Activated CD8-positive, alpha-beta memory T cell treated with anti-CD3 and anti-CD28 coated beads, Interleukin-2, amount 50 U/mL, for 1 hour (primary cell): ENCODE measurements around the gene CRABP1.

Experiments
- DNase-seq: peaks from one replicate; pipeline ENCODE4 v3.0.0-alpha.2; 2020; ENCODE audit errors: extremely low read depth

The CRABP1 gene

DNA sequence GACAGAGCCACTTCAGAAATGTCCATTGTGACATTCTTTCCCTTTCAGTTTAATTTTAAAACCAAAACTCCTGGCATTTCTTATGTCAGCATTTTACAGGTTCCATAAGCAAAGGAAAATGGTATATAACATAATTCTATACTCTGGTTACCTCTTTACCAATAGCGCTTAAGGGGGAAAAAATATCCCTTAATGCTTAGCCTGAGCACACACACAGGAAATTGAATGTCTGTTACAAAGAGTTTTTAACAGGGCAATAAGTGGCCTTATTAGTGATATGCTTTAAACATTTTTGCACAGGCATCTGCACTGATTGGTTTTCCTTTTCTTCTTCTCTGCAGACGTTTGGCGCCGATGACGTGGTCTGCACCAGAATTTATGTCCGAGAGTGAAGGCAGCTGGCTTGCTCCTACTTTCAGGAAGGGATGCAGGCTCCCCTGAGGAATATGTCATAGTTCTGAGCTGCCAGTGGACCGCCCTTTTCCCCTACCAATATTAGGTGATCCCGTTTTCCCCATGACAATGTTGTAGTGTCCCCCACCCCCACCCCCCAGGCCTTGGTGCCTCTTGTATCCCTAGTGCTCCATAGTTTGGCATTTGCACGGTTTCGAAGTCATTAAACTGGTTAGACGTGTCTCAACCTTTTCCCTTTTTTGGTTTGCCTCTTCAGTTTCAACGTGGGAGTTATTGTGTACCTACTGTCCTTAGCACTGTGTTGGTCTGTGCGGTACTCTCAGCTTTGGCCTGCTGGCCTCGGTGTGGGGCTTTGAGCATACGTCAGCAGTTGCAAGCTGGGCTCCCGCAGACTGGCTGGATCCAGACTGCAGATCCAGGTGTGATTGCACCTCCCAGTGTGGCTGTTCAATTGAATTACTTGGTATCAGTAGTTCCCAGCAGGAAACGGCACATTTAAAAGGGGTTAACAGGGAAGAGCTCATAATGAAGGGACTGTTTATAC is 7.7 kb downstream of the CRABP1 start:
- DNase-seq: no peak

DNA sequence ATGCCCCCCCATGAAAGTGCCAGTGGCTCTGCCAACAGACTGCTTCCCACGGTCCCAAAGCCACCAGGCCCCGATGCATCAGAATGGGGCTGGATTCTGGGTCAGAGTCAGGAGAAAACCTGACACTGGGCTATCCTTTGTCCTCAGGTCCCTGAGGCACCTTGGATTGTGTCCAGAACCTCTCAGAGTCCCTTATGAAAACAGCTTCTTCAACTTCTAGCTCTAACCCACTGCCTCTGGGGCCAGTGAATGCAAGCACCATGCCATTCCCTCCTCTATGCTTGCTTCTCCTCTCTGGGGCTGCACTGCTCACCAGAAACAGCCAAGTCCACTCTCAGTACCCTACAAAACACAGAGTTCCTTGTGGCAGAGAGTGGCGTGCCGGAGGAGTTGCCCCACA is 9.9 kb downstream of the CRABP1 start:
- no peak for DNase-seq

DNA sequence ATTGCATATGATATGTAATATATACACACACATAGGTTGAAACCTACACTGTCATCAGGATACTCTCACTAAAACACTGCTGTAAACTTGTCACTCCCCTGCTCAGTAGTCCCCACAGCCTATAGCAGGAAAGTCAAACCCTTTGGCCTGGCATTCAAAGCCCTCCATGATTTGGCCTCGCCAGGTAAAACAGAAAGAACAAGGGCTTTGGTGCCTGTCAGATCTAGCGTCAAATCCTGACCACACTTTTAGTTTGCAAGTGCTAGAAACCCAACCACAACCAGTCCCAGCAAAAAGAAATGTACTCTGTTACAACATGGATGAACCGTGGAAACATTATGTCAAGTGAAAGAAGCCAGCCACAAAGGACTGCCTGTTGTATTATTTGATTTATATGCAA is 11.4 kb downstream of the CRABP1 start:
- DNase-seq: no peak

GRCh38 chr15:78353093-78353492 is 12.9 kb downstream of the CRABP1 start:
- DNase-seq: no peak

DNA sequence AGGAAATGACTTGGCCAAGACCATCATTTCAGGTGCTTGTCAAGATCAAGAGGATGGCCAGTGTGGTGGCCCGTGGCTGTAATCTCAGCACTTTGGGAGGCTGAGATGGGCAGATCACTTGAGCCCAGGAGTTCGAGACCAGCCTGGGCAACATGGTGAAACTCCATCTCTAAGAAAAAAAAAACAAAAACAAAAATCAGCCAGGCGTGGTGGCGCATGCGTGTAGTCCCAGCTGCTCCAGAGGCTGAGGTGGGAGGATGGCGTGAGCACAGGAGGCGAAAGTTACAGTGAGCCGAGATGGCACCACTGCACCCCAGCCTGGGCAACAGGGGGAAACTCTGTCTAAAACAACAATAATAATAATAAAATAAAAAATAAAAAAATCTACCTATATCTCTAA is 15.0 kb downstream of the CRABP1 start:
- DNase-seq: no peak

GRCh38 chr15:78358102-78358870 is 18.1 kb downstream of the CRABP1 start:
- no peak for DNase-seq

DNA sequence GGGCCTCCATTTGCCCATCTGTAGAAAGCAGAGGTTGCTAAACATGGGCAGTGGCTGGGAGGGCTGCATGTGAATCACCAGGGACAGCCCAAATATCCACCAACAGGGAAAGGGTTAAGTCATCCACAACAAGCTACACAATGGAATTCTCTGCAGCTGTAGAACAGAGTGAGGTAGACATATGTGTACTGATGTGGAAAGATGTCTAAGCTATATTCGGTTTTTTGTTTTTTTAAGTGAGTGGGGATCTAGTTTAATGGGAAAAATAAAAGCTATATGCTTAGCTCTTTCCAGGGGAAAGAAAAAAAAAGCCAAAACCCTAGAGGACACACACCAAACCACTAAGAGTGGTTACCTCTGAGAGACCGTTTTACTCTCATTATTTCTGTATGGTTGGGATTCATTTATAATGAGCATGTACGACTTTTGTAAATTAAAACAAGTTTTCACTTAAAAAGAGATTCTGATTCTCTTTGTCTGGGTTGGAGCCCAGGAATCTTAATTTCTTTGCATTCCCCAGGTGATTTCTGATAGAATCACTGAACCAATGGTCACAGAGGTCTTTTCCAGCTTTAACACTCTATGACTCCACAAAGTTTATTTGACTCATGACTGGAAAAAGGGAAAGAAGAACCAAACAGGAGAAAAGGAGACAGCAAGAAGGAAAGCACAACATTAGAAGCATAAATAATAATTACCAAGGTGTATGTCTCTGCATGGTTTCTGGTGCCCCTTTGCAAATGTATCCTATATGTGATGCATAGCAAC is 19.1 kb downstream of the CRABP1 start:
- DNase-seq: no peak

DNA sequence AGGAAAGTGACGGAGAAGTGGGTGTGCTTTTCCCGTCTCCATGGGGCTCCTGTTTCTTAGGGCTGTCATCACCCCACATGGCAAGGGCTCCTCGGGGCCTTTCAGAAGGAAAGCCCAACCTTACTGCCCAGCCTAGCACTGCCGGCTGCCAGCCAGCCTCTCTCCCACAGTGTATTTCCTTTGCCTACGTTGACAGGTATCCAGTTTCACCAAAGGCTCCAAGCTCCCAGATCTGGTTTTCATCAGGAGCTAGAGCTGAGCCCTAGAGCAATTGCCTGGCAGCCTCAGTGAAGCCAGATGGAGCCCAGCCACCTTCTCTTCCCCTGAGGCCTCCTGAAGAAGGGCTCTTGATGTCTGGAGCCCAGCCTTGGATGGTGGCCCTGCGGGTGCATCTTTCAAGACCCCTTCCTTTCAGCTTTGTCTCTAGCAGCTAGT is 20.2 kb downstream of the CRABP1 start:
- DNase-seq: no peak

GRCh38 chr15:78360958-78361718 is 21.0 kb downstream of the CRABP1 start:
- no peak for DNase-seq

GRCh38 chr15:78361771-78362506 is 21.8 kb downstream of the CRABP1 start:
- DNase-seq: no peak

DNA sequence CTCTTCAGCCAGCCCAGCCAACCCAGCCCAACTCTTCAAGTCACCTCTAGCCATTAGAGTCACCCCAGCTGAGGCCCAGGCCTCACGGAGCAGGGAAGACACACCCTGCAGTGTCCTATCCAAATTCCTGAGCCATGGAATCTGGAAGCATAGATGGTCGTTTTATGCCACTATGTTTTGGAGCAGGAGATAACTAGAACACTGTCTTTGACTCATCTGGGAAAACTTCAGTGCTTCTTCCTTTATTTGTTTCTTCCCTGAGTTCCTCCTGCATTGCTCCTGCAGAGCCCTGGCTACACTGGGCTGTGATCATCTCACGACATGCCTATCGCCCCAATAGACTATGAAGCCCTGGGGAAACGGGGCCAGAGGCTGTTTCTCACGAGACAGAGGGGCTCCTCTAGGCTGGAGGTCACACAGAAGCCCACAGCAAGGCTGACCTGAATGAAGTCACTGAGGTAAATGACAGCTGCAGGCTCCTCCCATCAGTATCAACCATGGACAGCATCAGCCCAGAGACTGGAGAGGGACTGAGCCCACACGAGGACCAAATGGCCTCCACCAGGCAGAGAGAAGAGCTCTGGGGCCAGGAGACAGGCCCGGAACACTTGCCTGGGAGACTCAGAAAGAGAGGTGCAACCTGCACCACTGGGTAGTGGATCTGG is 22.7 kb downstream of the CRABP1 start:
- no peak for DNase-seq

- DNase-seq: no peak
Observed at GRCh38 chr15:78363381-78363734, 23.2 kb downstream of the CRABP1 start.

DNA sequence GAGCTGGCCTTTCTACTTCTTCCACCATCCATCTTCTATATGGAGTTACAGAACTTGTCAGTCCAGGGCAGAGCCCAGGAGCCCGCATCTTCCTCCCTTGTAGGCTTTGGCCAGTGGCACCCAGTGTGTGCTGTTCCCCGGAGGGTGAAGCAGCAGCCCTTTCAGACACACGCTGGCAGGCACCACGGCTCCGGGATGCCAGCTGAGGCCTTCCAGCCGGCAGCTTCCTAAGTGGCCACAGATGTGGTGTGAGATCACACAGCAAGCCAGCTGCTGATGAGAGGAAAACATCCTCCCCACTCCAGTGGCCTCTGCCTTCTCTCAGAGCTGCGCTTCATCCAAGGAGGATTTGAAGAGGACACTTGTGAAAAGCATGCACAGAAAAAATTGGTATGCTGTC is 24.1 kb downstream of the CRABP1 start:
- DNase-seq: no peak

- DNase-seq: no peak
Observed at GRCh38 chr15:78365917-78366316, 25.8 kb downstream of the CRABP1 start.

DNA sequence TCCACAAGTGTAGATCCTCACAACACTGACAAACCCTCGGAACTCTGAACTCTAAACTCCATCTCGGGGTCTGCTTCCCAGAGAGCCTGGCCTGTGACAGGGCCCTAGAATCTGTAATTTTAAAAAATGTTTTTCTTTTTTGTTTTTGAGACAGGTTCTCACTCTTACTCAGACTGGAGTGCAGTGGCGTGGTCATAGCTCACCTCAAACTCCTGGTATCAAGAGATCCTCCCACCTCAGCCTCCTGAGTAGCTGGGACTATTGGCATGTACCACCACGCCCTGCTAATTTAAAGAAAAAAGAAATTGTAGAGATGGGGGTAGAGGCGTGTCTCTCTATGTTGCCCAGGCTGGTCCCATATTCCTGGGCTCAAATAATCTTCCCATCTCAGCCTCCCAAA is 26.2 kb downstream of the CRABP1 start:
- DNase-seq: no peak

DNA sequence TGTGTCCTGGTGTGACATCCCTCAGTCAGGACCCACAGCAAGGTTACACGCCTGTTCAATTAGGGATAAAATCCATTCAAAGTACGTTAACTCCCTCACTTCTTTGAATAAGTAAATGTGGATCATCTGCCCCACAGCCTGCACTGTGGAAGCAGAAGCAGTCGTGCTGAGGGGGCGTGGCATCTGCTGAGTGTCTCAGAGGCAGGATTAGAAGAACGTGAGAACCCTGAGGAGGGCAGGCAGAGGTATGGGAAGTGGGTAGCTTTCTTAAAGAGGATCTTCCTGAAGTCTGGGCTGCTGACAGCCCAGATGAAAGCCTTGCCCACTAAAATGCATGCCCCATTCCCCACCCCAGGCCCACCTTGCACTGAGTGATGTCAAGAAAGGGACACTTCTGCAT is 28.5 kb downstream of the CRABP1 start:
- no peak for DNase-seq

DNA sequence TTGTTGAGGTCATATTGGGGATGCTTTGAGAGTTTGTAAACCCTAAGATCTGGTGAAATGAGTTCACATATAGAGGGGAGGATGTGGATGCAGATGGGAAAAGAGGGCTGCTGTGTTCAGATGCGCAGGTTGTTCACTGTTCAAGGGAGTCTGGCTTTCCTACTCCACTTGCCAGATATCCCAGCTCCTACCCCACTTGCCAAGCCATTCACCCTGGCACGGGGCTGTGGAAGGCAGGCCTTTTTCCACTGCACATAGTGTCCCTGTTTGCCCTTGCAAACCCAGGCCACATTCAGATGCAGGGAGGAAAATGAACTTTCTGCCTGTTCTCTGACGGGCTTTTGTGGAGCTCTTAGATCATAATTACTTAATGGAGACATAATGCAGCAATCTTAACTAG is 29.0 kb downstream of the CRABP1 start:
- no peak for DNase-seq

- DNase-seq: no peak
Observed at GRCh38 chr15:78370013-78370412, 29.9 kb downstream of the CRABP1 start.

DNA sequence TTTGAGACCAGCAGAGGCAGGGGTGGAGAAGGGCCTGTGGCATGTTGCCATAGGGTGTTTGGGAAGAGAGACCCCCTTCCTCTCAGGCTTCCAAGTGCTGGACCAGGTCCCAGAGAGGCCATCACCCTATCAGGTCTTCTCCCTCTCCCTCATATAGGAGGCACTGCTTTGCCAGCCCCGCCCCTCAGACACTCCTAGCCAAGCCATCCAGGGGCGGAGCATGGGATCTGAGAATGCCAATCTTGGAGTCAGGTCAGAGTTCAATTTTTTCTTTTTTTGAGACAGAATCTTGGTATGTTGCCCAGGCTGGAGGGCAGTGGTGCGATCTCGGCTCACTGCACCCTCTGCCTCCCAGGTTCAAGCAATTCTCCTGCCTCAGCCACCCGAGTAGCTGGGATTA is 32.7 kb downstream of the CRABP1 start:
- DNase-seq: no peak
